GM23338 (cell line): ENCODE measurements around the gene SETD4. TPM values are rescaled to one million over a fixed set of nuclear protein-coding genes. Genes with fewer than 3 reads are reported as not detected.

ENCODE experiments used
- ATAC-seq: fragments of 200-7000 bp; cut with Tn5 transposase; 3 replicates; pipeline ENCODE4 v1.9.1; 2020
- DNase-seq: peaks from one replicate; pipeline ENCODE4 v3.0.0-alpha.2; 2015; ENCODE audit warnings: low spot score
- H2AFZ ChIP-seq: fragments of 200-600 bp; sonication (generic); 2 replicates; pipeline ENCODE4 v1.8.0; 2016; ENCODE audit warnings: antibody characterized with exemption, mild to moderate bottlenecking, moderate library complexity
- H3F3A ChIP-seq: fragments of 200-600 bp; sonication (generic); replicated peaks from 2 replicates; pipeline ENCODE4 v1.8.0; 2017; ENCODE audit warnings: antibody characterized with exemption, mixed run types, low read depth
- H3K27ac ChIP-seq: fragments of 200-600 bp; sonication (generic); 2 replicates; pipeline ENCODE4 v1.6.1; 2016; ENCODE audit warnings: low read depth
- H3K27me3 ChIP-seq: fragments of 200-600 bp; sonication (generic); 2 replicates; pipeline ENCODE4 v1.8.0; 2016; ENCODE audit warnings: mild to moderate bottlenecking, mixed run types, moderate library complexity; ENCODE audit not compliant: insufficient read depth
- H3K36me3 ChIP-seq: fragments of 200-600 bp; sonication (generic); 2 replicates; pipeline ENCODE4 v1.8.0; 2016; ENCODE audit warnings: mild to moderate bottlenecking; ENCODE audit not compliant: insufficient read depth
- H3K4me1 ChIP-seq: fragments of 200-600 bp; sonication (generic); 2 replicates; pipeline ENCODE4 v1.8.0; 2016; ENCODE audit warnings: mild to moderate bottlenecking, moderate library complexity; ENCODE audit not compliant: insufficient read depth
- H3K4me2 ChIP-seq: fragments of 200-600 bp; sonication (generic); 2 replicates; pipeline ENCODE4 v1.7.1; 2017; ENCODE audit warnings: mixed run types
- H3K4me3 ChIP-seq: fragments of 200-600 bp; sonication (generic); 2 replicates; pipeline ENCODE4 v1.6.1; 2016; ENCODE audit warnings: mixed run types
- H3K79me2 ChIP-seq: fragments of 200-600 bp; sonication (generic); replicated peaks from 2 replicates; pipeline ENCODE4 v1.8.0; 2017; ENCODE audit warnings: mild to moderate bottlenecking; ENCODE audit not compliant: insufficient read depth
- H3K9me2 ChIP-seq: fragments of 200-600 bp; sonication (generic); 2 replicates; pipeline ENCODE4 v1.8.0; 2017; ENCODE audit not compliant: insufficient read depth
- H4K20me1 ChIP-seq: fragments of 200-600 bp; sonication (generic); replicated peaks from 2 replicates; pipeline ENCODE4 v1.8.0; 2017; ENCODE audit warnings: mild to moderate bottlenecking; ENCODE audit not compliant: insufficient read depth
- H3K27ac Mint-ChIP-seq: 2 replicates; pipeline ENCODE4 v1.8.0; 2020; ENCODE audit warnings: inconsistent platforms, mild to moderate bottlenecking, moderate library complexity, mixed read lengths
- H3K27me3 Mint-ChIP-seq: 3 replicates; pipeline ENCODE4 v1.8.0; 2022; ENCODE audit warnings: low read depth, mild to moderate bottlenecking, moderate library complexity, mixed read lengths, inconsistent platforms; ENCODE audit not compliant: insufficient read depth, poor library complexity
- H3K36me3 Mint-ChIP-seq: 3 replicates; pipeline ENCODE4 v1.8.0; 2021; ENCODE audit warnings: low read depth, mild to moderate bottlenecking, inconsistent platforms, moderate library complexity, mixed read lengths
- H3K4me1 Mint-ChIP-seq: 3 replicates; pipeline ENCODE4 v1.8.0; 2020; ENCODE audit warnings: mild to moderate bottlenecking, inconsistent platforms, mixed read lengths
- H3K4me3 Mint-ChIP-seq: 3 replicates; pipeline ENCODE4 v1.8.0; 2021; ENCODE audit warnings: moderate library complexity, mild to moderate bottlenecking, inconsistent platforms, mixed read lengths
- H3K9me3 Mint-ChIP-seq: 3 replicates; pipeline ENCODE4 v1.8.0; 2020; ENCODE audit warnings: moderate library complexity, mild to moderate bottlenecking, inconsistent platforms, mixed read lengths
- EZH2 ChIP-seq: fragments of 200-600 bp; sonication (generic); IDR thresholded peaks from one replicate; pipeline ENCODE4 v1.8.0; 2017; ENCODE audit warnings: antibody characterized with exemption, mild to moderate bottlenecking, low read depth; ENCODE audit not compliant: unreplicated experiment
- JUNB ChIP-seq: IDR thresholded peaks from one replicate; pipeline ENCODE4 v1.6.1; 2016; ENCODE audit warnings: antibody characterized with exemption; ENCODE audit not compliant: unreplicated experiment
- NANOG ChIP-seq: IDR thresholded peaks from 2 replicates; pipeline ENCODE4 v1.6.1; 2016; ENCODE audit warnings: antibody characterized with exemption, borderline replicate concordance
- POLR2AphosphoS5 ChIP-seq: IDR thresholded peaks from 2 replicates; pipeline ENCODE4 v1.6.1; 2016; ENCODE audit warnings: antibody characterized with exemption, low read depth
- ZNF114 ChIP-seq: fragments of 250-450 bp; sonication (Bioruptor Pico); IDR thresholded peaks from 2 replicates; pipeline ENCODE4 v1.5.0; 2020; ENCODE audit warnings: mild to moderate bottlenecking, moderate library complexity
- ZNF331 ChIP-seq: fragments of 250-450 bp; sonication (Bioruptor Pico); IDR thresholded peaks from 2 replicates; pipeline ENCODE4 v1.5.0; 2020; ENCODE audit warnings: low read depth, mild to moderate bottlenecking, moderate library complexity
- polyA plus RNA-seq: library from polyadenylated mRNA; unstranded; fragments of >200 nt; fragmentation: Nextera tagmentation; extraction: Ambion mirVana; gene quantifications from 2 replicates; pipeline ENCODE4 v1.2.1, GENCODE V29; 2016
- total RNA-seq: library from RNA; depleted of rRNA; stranded (reverse); fragments of >200 nt; shearing (Covaris generic); gene quantifications from 2 replicates; pipeline ENCODE4 v1.2.3, GENCODE V29; 2014
- TF ChIP-seq, protein P1 (sequence below), 2 experiments: fragments of 200-600 bp in 1 of 2; sonication (generic) in 1 of 2; conservative IDR thresholded peaks; 2 replicates each; pipeline versions ENCODE4 v1.5.1 to v1.6.1; 2016 to 2017; ENCODE audit warnings: antibody characterized with exemption in 2 of 2, low read depth in 2 of 2, mild to moderate bottlenecking in 2 of 2, moderate library complexity in 1 of 2
- TF ChIP-seq, protein P2 (sequence below): IDR thresholded peaks from one replicate; pipeline ENCODE4 v1.6.1; 2018; ENCODE audit warnings: antibody characterized with exemption; ENCODE audit not compliant: unreplicated experiment

Gene SETD4
- total and polyA plus RNA-seq, 2 experiments from 2014 or later = 32.5 to 45.1 TPM

DNA sequence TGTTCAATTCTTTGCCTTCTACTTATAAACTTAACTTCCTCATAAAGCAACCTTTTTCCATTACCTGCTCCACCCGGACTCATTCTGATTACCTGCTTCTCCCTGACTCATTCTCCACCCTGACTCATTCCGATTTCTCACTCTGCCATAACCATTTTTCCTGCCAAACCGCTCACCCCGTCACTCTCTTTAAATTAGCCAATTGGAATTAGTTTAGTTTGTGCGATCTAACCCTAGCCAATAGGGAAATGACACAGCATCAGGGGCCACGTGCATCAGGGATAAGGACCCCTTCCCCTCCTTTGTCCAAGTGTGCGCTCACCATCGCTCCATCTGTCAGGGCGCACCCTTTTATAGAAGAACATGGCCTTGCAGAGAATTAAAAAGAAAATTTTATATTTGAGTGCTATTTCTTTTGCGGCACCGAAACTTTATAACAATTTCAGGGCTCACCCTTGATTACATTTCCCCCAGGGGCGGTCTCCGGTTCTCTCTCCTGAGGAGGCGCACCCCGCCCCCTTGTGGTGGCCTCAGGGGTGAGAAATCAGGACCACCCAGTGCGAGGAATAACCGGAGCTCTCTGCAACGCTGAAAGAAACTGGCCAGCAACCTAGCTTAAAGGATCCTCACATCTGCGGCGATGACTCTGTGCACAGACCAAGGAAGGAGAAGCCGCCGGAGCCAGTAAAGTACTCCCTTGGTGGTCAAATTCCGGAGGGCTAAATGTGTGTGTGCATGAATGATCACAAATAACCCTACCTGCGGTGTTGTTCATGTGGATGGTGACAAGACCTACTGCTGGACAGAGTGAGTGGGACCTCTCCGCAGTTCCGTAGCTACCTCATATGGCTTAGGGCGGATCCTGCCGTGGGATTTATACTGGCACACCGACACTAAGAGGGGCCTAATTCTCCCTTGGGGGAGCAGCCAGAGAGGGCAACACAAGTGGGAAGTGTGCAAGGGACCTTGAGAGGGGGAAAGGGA, 44.3 kb upstream of the SETD4 start:
- ATAC-seq = peak; percentile 78

DNA sequence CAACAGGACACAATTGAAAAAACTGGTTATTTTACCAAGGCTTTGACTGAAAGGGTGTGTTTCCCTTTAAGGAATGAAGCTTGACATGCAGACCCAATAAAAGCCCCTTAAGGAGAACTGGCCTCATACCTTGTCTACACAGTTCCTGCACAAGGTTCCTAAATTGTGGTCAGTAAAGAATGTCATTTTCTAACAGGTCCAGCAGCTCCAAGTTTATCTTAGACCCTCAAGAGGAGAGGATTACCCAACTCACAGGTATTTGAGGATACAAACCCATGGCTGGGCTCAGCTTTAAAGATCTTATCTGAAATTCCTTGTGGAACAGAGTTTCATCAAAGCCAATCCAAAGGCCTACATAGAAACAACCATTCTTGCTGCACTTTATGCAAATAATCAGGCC, 43.1 kb upstream of the SETD4 start:
- Mint-ChIP-seq H3K4me3 (no peak overlapping the region), H3K27ac (no peak overlapping the region), H3K36me3 (peaks cover 44% of the 10 kb centered on the region), H3K4me1 (peaks cover 71% of the 10 kb centered on the region), H3K9me3 (peaks cover 31% of the 10 kb centered on the region), H3K27me3 (peaks cover 17% of the 10 kb centered on the region)
- Histone ChIP-seq H3K27me3 (no peaks in the 10 kb centered on the region), H3F3A (no peaks in the 10 kb centered on the region), H3K27ac (peak overlapping the region; percentile 72; the same call in 1 of the 2 replicates), H3K79me2 (peaks cover 34% of the 10 kb centered on the region), H3K4me2 (peak overlapping the region; percentile 1; the same call in 1 of the 2 replicates), H3K4me3 (no peak overlapping the region), H2AFZ (no peak overlapping the region), H3K9me2 (no peaks in the 10 kb centered on the region), H4K20me1 (no peaks in the 10 kb centered on the region), H3K36me3 (peaks cover 11% of the 10 kb centered on the region), H3K4me1 (peaks cover 48% of the 10 kb centered on the region)
- no peak for DNase-seq
- TF ChIP-seq, protein P1, sequence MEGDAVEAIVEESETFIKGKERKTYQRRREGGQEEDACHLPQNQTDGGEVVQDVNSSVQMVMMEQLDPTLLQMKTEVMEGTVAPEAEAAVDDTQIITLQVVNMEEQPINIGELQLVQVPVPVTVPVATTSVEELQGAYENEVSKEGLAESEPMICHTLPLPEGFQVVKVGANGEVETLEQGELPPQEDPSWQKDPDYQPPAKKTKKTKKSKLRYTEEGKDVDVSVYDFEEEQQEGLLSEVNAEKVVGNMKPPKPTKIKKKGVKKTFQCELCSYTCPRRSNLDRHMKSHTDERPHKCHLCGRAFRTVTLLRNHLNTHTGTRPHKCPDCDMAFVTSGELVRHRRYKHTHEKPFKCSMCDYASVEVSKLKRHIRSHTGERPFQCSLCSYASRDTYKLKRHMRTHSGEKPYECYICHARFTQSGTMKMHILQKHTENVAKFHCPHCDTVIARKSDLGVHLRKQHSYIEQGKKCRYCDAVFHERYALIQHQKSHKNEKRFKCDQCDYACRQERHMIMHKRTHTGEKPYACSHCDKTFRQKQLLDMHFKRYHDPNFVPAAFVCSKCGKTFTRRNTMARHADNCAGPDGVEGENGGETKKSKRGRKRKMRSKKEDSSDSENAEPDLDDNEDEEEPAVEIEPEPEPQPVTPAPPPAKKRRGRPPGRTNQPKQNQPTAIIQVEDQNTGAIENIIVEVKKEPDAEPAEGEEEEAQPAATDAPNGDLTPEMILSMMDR (conservative IDR thresholded peaks at IDR 0.05; ENCODE audit: low read depth in 2 of 2) = no peak
- TF ChIP-seq, protein P2, sequence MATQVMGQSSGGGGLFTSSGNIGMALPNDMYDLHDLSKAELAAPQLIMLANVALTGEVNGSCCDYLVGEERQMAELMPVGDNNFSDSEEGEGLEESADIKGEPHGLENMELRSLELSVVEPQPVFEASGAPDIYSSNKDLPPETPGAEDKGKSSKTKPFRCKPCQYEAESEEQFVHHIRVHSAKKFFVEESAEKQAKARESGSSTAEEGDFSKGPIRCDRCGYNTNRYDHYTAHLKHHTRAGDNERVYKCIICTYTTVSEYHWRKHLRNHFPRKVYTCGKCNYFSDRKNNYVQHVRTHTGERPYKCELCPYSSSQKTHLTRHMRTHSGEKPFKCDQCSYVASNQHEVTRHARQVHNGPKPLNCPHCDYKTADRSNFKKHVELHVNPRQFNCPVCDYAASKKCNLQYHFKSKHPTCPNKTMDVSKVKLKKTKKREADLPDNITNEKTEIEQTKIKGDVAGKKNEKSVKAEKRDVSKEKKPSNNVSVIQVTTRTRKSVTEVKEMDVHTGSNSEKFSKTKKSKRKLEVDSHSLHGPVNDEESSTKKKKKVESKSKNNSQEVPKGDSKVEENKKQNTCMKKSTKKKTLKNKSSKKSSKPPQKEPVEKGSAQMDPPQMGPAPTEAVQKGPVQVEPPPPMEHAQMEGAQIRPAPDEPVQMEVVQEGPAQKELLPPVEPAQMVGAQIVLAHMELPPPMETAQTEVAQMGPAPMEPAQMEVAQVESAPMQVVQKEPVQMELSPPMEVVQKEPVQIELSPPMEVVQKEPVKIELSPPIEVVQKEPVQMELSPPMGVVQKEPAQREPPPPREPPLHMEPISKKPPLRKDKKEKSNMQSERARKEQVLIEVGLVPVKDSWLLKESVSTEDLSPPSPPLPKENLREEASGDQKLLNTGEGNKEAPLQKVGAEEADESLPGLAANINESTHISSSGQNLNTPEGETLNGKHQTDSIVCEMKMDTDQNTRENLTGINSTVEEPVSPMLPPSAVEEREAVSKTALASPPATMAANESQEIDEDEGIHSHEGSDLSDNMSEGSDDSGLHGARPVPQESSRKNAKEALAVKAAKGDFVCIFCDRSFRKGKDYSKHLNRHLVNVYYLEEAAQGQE = no peak
- TF ChIP-seq ZNF114 (CRISPR knock-in tag) (no peak), EZH2 (no peak), ZNF331 (CRISPR knock-in tag) (no peak), NANOG (no peak), JUNB (no peak)
- no peak for ATAC-seq

More for the DNA sequence above, 44.3 kb upstream of the SETD4 start:
- H3K79me2 ChIP-seq = peaks cover 34% of the 10 kb centered on the region
- TF ChIP-seq POLR2AphosphoS5 (peak; percentile 40), ZNF331 (CRISPR knock-in tag) (no peak)
- TF ChIP-seq, protein P1 (conservative IDR thresholded peaks at IDR 0.05; ENCODE audit: low read depth in 2 of 2) = peak; percentile 70 to 87
- peak overlapping the region; percentile 85 for H3K4me2 ChIP-seq
- Mint-ChIP-seq H3K4me3 (peak overlapping the region; percentile 85), H3K27me3 (peaks cover 16% of the 10 kb centered on the region), H3K9me3 (peaks cover 37% of the 10 kb centered on the region), H3K4me1 (peaks cover 59% of the 10 kb centered on the region), H3K36me3 (peaks cover 56% of the 10 kb centered on the region), H3K27ac (peak overlapping the region; percentile 61)
- no peak overlapping the region for H2AFZ ChIP-seq
- peak; percentile 95 for DNase-seq
- H3K9me2 ChIP-seq = no peaks in the 10 kb centered on the region
- H3K27me3 ChIP-seq = no peaks in the 10 kb centered on the region
- peaks cover 40% of the 10 kb centered on the region for H3K4me1 ChIP-seq
- H3K27ac ChIP-seq = peak overlapping the region; percentile 72
- peak overlapping the region; percentile 73 for H3K4me3 ChIP-seq
- H3F3A ChIP-seq = 0 out of 2 replicates have a peak, but pooled peaks cover 5% of the 10 kb centered on the region
- H3K36me3 ChIP-seq = peaks cover 23% of the 10 kb centered on the region
- H4K20me1 ChIP-seq = no peaks in the 10 kb centered on the region
